Measurements from ENCODE around the gene PRKAR1B. TPM values are rescaled to one million over a fixed set of nuclear protein-coding genes. Genes with fewer than 3 reads are reported as not detected.

The PRKAR1B gene
- total and polyA plus RNA-seq, 10 of the 15 experiments (the other 5 are each of a cell fraction or from before 2014, with no cell fraction given): 1.4 to 45.6 (median 19.3) TPM

DNA sequence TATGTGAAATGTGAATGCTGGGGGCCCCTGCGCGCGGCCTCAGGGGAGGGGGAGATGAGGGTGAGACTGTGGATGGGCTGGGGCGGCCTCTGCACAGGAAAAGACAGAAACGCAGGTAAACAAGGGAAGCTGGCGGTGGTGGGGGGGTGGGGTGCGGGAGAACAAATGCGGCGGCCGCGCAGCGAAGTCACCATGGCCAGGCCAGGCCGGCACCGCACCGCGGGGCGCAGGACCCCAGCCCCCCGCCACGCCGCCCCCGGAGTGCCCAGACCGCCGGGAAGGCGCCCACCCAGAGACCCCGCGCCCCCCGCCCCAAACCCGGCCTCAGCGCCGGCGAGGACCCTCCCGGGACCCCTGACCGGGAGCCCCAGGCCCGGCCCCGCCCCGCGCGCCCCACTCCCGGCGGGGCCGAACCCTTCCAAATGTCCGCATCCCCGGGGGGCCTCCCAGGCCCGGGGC is 15.1 kb downstream of the PRKAR1B start:
- RAD21 ChIA-PET (ENCODE audit: unreplicated experiment): no interaction called here
- no TSS peak for BruUV-seq (replicated peaks)
- Histone ChIP-seq H3K4me1 (ENCODE audit: control insufficient read depth, insufficient read depth, low read length) (no peaks in the 10 kb centered on the region), H3K27me3 (replicated peaks in 1 of 2; ENCODE audit: control insufficient read depth in 2 of 2, insufficient read depth in 2 of 2, low read length in 1 of 2) (no peaks in the 10 kb centered on the region), H3K9me3 (replicated peaks; ENCODE audit: control insufficient read depth, insufficient read depth, low read length) (no peaks in the 10 kb centered on the region), H3K9ac (ENCODE audit: control insufficient read depth, insufficient read depth, low read length) (no peak overlapping the region), H3K4me2 (ENCODE audit: control insufficient read depth, insufficient read depth) (no peak overlapping the region), H3K79me2 (ENCODE audit: control insufficient read depth, insufficient read depth, low read length) (no peaks in the 10 kb centered on the region), H2AFZ (ENCODE audit: control insufficient read depth, low read depth, low read length) (no peak overlapping the region), H3K27ac (ENCODE audit: control insufficient read depth, insufficient read depth) (no peak overlapping the region), H3K36me3 (ENCODE audit: control insufficient read depth in 2 of 2, insufficient read depth in 2 of 2, low read length in 1 of 2) (no peaks in the 10 kb centered on the region; a peak in 2 of 4 replicates), H4K20me1 (ENCODE audit: control insufficient read depth, insufficient read depth) (no peaks in the 10 kb centered on the region), H3K4me3 (no peak overlapping the region)
- POLR2A ChIA-PET: no interaction called here
- in situ Hi-C loops (cut with MboI) (no loop called here), intact Hi-C loops (cut with micrococcal nuclease; ENCODE audit: unreplicated experiment) (no loop called here)
- FAIRE-seq (no peak), DNase-seq (ENCODE audit: low read depth, low spot score) (no peak), ATAC-seq (no peak)
- SMC1A ChIA-PET (ENCODE audit: uncharacterized antibody, unreplicated experiment): no interaction called here
- TF ChIP-seq CEBPB (IDR thresholded peaks at IDR 0.05; ENCODE audit: borderline replicate concordance in 1 of 2, low read depth in 2 of 2, low read length in 2 of 2): no peak
- CTCF ChIA-PET: no interaction called here
- WGBS (ENCODE audit: insufficient coverage, insufficient replicate concordance, low lambda C conversion rate, missing lambda C conversion rate): 53% methylated on average over 5 of the region's 44 CpGs

DNA sequence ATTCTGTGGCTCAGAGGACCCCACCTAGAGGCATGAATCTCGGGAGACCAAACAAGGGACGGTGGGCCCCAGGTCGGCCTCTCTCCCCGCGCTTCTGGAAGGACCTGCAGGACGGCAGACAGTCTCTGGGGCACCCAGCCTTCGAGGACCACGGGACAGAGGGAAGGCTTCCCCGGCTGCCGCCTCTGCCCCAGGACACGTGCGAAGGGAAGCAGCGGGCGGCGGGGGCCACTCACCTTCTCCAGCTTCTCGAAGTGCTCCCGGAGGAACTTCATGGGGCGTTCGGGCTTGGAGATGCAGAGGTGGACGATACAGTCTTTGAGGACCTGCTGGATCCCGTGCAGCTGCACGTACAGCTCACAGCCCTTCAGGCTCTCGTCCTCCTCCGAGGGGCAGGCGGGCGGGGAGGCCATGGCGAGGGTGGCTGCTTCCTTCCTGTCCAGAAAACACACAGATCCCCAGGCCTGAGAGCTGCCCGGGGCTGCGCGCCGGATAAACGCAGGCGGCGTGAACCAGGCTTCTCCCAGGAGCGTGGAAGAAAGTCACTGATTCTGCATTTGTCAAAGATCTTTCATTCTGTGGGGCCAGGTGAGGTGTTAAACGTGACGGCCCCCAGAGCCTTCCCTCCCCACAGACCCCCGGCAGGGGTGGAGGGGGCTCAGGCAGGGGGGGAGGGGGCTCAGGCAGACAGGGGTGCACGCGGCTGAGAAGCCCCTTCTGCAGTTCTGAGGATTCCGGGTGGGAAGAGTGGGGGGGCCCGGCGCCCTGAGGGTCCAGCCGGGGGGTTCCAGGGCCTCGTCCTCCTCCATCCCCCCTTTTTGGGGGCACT is 15.8 kb downstream of the PRKAR1B start:
- Histone ChIP-seq H3K27ac (ENCODE audit: control insufficient read depth, insufficient read depth) (no peak overlapping the region), H4K20me1 (ENCODE audit: control insufficient read depth, insufficient read depth) (no peaks in the 10 kb centered on the region)

More for the DNA sequence above, 15.8 kb downstream of the PRKAR1B start:
- no peaks in the 10 kb centered on the region for H3K4me1 ChIP-seq (ENCODE audit: control insufficient read depth, insufficient read depth, low read length)
- ChIA-PET SMC1A (ENCODE audit: uncharacterized antibody, unreplicated experiment) (no interaction called here), CTCF (no interaction called here), POLR2A (no interaction called here), RAD21 (ENCODE audit: unreplicated experiment) (no interaction called here)
- no peaks in the 10 kb centered on the region for H3K27me3 ChIP-seq (replicated peaks in 1 of 2; ENCODE audit: control insufficient read depth in 2 of 2, insufficient read depth in 2 of 2, low read length in 1 of 2)
- intact Hi-C loops (cut with micrococcal nuclease; ENCODE audit: unreplicated experiment): no loop called here
- no peak overlapping the region for H2AFZ ChIP-seq (ENCODE audit: control insufficient read depth, low read depth, low read length)
- ATAC-seq (no peak), FAIRE-seq (no peak), DNase-seq (ENCODE audit: low read depth, low spot score) (no peak)
- in situ Hi-C loops (cut with MboI): no loop called here
- BruUV-seq (replicated peaks): no TSS peak
- H3K36me3 ChIP-seq (ENCODE audit: control insufficient read depth in 2 of 2, insufficient read depth in 2 of 2, low read length in 1 of 2): no peaks in the 10 kb centered on the region; a peak in 2 of 4 replicates
- H3K4me3 ChIP-seq: no peak overlapping the region
- TF ChIP-seq, protein P1, sequence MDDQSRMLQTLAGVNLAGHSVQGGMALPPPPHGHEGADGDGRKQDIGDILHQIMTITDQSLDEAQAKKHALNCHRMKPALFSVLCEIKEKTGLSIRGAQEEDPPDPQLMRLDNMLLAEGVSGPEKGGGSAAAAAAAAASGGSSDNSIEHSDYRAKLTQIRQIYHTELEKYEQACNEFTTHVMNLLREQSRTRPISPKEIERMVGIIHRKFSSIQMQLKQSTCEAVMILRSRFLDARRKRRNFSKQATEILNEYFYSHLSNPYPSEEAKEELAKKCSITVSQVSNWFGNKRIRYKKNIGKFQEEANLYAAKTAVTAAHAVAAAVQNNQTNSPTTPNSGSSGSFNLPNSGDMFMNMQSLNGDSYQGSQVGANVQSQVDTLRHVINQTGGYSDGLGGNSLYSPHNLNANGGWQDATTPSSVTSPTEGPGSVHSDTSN (IDR thresholded peaks at IDR 0.05; ENCODE audit: insufficient replicate concordance, low read depth, low read length): no peak
- WGBS (ENCODE audit: insufficient coverage, insufficient replicate concordance, low lambda C conversion rate, missing lambda C conversion rate): 95% methylated on average over 43 of the region's 45 CpGs
- H3K79me2 ChIP-seq (ENCODE audit: control insufficient read depth, insufficient read depth, low read length): no peaks in the 10 kb centered on the region
- H3K9ac ChIP-seq (ENCODE audit: control insufficient read depth, insufficient read depth, low read length): no peak overlapping the region
- no peaks in the 10 kb centered on the region for H3K9me3 ChIP-seq (replicated peaks; ENCODE audit: control insufficient read depth, insufficient read depth, low read length)
- no peak overlapping the region for H3K4me2 ChIP-seq (ENCODE audit: control insufficient read depth, insufficient read depth)

Data from GM12878 (cell line).